ENCODE results near the gene ODC1.

The ODC1 gene

DNA sequence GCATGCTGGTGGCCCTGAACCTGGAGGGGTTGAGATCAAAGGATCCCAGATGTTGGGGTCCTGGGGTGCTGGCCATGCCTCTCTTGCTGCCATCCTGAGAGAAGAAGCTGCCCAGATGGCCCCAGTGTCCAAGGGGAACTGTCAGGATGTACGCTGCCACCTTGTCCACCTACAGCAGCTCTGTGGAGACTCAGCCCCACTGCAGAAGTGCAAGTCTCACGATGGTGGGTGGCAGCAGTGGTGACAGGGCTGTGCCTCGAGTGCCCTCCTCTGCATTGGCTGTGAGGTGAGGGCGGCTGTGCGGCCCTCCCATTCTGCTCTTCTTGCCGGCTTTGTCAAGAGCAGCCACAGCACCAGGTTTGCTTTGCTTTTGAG is 24.7 kb downstream of the ODC1 start:
- TF ChIP-seq, protein P1, sequence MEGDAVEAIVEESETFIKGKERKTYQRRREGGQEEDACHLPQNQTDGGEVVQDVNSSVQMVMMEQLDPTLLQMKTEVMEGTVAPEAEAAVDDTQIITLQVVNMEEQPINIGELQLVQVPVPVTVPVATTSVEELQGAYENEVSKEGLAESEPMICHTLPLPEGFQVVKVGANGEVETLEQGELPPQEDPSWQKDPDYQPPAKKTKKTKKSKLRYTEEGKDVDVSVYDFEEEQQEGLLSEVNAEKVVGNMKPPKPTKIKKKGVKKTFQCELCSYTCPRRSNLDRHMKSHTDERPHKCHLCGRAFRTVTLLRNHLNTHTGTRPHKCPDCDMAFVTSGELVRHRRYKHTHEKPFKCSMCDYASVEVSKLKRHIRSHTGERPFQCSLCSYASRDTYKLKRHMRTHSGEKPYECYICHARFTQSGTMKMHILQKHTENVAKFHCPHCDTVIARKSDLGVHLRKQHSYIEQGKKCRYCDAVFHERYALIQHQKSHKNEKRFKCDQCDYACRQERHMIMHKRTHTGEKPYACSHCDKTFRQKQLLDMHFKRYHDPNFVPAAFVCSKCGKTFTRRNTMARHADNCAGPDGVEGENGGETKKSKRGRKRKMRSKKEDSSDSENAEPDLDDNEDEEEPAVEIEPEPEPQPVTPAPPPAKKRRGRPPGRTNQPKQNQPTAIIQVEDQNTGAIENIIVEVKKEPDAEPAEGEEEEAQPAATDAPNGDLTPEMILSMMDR (IDR thresholded peaks at IDR 0.05; ENCODE audit: insufficient read depth, low read depth, low read length, missing control alignments): no peak
- H3K4me3 ChIP-seq (ENCODE audit: low read length): no peak overlapping the region
- no peak for DNase-seq (ENCODE audit: low read depth)

DNA sequence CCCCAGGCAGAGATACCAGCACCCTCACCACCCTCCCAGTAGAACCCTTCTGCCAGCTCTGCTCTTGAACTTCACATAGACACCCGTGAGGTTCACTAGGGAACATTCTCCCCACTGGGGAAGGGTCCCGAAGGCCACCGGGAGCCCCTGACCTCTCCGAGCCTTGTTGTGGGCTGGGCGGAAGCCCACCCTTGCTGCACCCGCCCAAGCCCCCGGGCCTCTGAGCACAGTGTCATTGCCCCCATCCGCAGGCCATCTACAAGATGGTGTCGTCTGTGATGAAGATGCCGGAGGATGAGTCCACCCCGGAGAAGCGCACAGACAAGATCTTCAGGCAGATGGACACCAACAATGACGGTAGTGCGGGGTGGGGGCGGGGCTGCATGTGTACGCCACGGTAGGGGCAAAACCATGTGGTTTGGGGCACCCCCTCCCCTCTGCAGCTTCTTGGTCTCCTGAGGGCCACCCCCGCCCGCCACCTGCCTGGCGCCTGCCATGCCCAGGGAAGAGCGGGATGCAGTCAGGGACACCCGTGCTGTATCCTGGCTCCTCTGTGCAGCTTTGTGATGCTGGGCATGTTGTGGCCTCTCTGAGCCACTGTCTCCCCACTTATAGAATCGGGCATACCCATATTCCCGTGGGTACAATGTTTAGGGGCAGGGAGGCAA is 25.3 kb downstream of the ODC1 start:
- TF ChIP-seq, protein P1 (IDR thresholded peaks at IDR 0.05; ENCODE audit: insufficient read depth, low read depth, low read length, missing control alignments): no peak
- H3K4me3 ChIP-seq (ENCODE audit: low read length): no peak overlapping the region
- DNase-seq (ENCODE audit: low read depth): no peak

DNA sequence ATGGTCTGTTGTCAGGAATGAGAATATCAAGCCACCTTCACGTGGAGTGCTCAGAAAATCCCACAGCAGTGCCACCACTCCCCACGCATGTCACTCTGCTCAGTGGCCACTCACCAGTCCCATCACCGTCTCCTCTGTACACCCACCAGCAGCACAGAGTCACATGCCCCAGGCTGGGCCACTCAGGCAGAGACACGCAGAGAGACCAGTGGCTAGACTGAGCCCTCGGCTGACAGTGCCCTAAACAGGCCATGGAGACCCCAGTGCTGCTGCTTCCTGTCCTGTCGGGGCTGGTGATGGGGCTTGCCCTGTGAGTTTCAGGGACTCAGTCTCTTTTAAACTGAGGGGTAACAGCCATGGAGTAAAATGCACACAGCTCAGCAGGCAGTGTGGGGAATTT is 25.9 kb downstream of the ODC1 start:
- H3K4me3 ChIP-seq (ENCODE audit: low read length): no peak overlapping the region
- TF ChIP-seq, protein P1 (IDR thresholded peaks at IDR 0.05; ENCODE audit: insufficient read depth, low read depth, low read length, missing control alignments): no peak
- no peak for DNase-seq (ENCODE audit: low read depth)

DNA sequence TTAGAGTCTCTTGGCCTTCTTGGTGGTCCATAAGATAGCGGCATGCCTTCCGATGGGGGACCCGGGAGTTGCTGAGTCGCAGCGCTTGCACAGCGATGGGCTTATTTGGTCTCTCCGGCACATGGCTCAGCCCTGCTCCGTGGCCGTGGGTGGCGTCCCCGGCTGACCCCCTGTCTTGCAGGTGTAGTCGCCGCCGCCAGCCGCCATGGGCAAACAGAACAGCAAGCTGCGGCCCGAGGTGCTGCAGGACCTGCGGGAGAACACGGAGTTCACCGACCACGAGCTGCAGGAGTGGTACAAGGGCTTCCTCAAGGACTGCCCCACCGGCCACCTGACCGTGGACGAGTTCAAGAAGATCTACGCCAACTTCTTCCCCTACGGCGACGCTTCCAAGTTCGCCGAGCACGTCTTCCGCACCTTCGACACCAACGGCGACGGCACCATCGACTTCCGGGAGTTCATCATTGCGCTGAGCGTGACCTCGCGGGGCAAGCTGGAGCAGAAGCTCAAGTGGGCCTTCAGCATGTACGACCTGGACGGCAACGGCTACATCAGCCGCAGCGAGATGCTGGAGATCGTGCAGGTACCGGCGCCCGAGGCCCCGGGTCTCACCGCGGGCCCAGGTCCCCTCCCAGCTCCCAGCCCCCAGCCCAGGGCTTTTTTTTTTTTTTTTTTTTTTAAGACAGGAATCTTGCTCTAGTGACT is 28.4 kb downstream of the ODC1 start:
- TF ChIP-seq, protein P1 (IDR thresholded peaks at IDR 0.05; ENCODE audit: insufficient read depth, low read depth, low read length, missing control alignments): no peak
- DNase-seq (ENCODE audit: low read depth): no peak

DNA sequence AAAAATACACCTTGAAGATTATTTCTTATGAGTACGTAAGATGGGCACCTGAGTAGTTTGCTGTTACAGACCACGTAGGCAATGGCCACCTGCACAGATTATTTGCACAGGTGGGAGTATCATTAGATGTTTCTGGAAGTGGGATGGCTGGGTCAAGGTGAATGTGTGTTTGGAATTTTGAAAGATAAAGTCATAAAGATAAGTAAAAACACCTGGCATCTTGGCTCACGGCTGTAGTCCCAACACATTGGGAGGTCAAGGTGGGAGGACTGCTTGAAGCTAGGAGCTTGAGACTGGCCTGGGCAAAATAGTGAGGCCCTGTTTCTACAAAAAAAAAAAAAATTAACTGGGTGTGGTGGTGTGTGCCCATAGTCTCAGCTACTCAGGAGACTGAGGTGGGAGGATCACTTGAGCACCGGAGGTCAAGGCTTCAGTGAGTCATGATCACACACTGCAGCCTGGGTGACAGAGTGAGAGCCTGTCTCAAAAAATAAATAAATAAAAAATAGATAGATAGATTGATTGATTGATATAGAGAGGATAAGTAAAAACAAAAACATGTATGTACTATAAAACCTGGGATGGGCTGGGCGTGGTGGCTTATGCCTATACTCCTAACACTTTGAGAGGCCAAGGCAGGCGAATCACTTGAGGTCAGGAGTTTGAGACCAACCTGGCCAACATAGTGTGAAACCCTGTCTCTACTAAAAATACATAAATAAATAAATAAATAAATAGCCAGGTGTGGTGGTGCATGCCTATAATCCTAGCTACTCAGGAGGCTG is 30.4 kb downstream of the ODC1 start:
- DNase-seq (ENCODE audit: low read depth): no peak
- TF ChIP-seq, protein P1 (IDR thresholded peaks at IDR 0.05; ENCODE audit: insufficient read depth, low read depth, low read length, missing control alignments): no peak
- H3K4me3 ChIP-seq (ENCODE audit: low read length): no peak overlapping the region

More for the DNA sequence above, 28.4 kb downstream of the ODC1 start:
- H3K4me3 ChIP-seq (ENCODE audit: low read length): no peak overlapping the region

DNA sequence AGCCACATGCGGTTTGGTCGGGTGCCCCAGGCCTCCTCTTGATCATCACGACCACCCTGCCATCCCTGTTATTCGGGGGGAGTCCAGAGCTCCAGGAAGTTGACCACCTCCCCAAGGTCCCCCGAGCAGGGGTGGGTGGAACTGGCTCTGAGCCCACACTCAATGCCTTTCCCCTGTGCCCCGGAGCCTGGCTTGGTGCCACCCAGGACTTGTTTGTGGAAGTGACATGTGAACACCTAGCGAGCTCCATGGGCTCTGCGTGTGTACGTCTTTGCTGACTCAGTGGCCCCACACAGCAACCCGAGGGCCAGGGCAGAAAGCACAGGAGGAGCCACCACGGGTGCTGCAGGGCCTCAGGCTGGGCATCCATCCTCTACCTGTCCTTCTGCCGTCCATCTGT is 32.5 kb downstream of the ODC1 start:
- H3K4me3 ChIP-seq (ENCODE audit: low read length): no peak overlapping the region
- DNase-seq (ENCODE audit: low read depth): no peak
- TF ChIP-seq, protein P1 (IDR thresholded peaks at IDR 0.05; ENCODE audit: insufficient read depth, low read depth, low read length, missing control alignments): no peak
